IPS-NIHi11 (cell line): Measurements from ENCODE around the gene CD63.

Experiments used
- DNase-seq: peaks from one replicate; pipeline ENCODE4 v3.0.0; 2012; ENCODE audit warnings: mixed read lengths, low spot score

The CD63 gene

GRCh38 chr12:55686366-55687010, 42.3 kb downstream of the CD63 start:
- DNase-seq: no peak

GRCh38 chr12:55685671-55686070, 43.1 kb downstream of the CD63 start:
- no peak for DNase-seq

GRCh38 chr12:55684761-55685370, 43.9 kb downstream of the CD63 start:
- DNase-seq: no peak

- no peak for DNase-seq
Observed at GRCh38 chr12:55683676-55684075, 45.1 kb downstream of the CD63 start.

GRCh38 chr12:55682087-55682796, 46.6 kb downstream of the CD63 start:
- no peak for DNase-seq

DNA sequence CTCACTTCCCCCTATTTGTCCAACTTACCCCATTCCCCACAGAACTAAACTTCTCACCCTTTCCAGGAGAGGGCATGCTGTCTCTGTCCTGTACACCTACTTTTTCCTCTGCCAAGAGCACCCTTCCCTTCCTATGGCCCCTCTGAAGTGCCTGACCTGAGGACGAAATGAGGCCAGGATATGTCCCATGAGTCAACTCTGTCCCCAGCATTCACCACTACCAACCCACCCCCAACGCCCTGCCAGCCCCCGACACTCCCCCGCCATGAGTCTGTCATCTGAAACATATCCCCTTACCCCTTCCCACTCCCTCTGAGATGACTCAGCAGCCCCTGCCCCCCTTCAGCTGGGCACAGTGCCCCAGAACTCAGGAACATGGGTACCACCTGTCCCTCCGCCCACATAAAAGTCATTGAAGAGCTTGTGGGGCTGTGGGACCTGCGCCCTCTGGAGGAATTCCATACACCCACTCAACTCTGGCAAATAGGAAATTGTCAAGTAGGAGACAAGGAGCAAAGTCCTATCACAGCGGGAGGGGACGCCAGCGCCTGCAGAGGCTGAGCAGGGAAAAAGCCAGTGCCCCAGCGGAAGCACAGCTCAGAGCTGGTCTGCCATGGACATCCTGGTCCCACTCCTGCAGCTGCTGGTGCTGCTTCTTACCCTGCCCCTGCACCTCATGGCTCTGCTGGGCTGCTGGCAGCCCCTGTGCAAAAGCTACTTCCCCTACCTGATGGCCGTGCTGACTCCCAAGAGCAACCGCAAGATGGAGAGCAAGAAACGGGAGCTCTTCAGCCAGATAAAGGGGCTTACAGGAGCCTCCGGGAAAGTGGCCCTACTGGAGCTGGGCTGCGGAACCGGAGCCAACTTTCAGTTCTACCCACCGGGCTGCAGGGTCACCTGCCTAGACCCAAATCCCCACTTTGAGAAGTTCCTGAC, 47.4 kb downstream of the CD63 start:
- DNase-seq: peak; percentile 85

- no peak for DNase-seq
Observed at GRCh38 chr12:55679691-55680090, 49.1 kb downstream of the CD63 start.

DNA sequence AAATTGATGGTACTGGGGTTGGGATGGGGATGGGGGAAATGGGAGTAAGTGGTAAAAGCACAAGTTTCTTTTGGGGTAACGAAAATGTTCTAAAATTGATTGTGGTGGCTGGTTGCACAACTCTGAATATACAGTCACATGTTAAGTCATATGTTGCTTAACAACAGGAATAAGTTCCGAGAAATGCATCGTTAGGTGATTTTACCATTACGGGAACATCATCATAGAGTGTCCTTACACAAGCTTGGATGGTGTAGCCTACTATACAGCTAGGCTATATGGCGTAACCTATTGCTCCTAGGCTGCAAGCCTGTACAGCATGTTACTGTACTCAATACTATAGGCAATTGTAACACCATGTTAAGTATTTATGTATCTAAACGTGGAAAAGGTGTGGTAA, 52.1 kb downstream of the CD63 start:
- DNase-seq: no peak

DNA sequence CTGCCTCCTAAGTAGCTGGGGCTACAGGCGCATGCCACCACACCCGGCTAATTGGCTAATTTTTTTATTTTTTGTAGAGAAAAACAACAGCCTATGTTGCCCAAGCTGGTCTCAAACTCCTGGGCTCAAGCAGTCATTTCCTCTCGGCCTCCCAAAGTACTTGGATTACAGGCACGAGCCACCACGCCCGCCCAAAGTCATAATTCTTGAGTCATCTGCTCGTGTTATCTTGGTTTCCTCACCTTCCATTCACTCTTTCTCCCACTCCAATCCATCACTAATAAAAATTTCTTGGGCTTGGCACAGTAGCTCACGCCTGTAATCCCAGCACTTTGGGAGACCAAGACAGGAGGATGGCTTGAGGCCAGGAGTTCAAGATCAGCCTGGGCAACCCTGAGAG, 53.1 kb downstream of the CD63 start:
- DNase-seq: no peak
